ENCODE data around the gene PLXNA1.

Gene PLXNA1

DNA sequence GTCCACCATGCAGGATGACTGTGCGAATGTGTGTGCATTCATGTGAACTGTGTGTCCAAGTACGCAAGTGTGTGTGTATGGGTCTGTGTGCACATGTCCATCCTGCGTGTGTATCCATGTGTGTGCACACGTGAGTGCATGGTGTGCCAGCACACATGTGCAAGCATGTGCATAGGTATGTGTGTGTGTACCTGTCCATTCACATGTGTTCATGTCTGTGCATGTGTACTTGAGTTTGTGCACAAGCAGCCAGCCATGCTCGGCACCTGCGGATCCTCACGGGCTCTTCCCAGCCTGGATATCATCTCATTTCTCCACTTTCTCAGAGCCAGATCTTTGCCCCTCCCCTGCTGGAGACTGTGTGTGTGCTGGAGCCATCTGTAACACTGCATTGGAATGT, 18.7 kb upstream of the PLXNA1 start:
- no peaks in the 10 kb centered on the region for H3K9me3 ChIP-seq (ENCODE audit: insufficient read depth, low read length)
- no peaks in the 10 kb centered on the region for H3K27me3 ChIP-seq (ENCODE audit: low read length)
- H3K9me2 ChIP-seq (replicated peaks; ENCODE audit: insufficient read depth, low read length) = no peaks in the 10 kb centered on the region
- no peak overlapping the region for H3K27ac ChIP-seq (ENCODE audit: low read depth, low read length)
- no peak overlapping the region for H3K4me2 ChIP-seq (ENCODE audit: low read depth, low read length, poor library complexity, severe bottlenecking)
- no peak overlapping the region for H3K9ac ChIP-seq (ENCODE audit: low read length)
- no peak overlapping the region for H3K4me3 ChIP-seq (ENCODE audit: insufficient read depth, low read length, poor library complexity, severe bottlenecking)
- no peak overlapping the region for H2AFZ ChIP-seq (ENCODE audit: low read depth, low read length, severe bottlenecking)
- no peaks in the 10 kb centered on the region for H3F3A ChIP-seq (ENCODE audit: insufficient read depth)
- H3K36me3 ChIP-seq (ENCODE audit: low read length) = no peaks in the 10 kb centered on the region
- TF ChIP-seq, protein P1, sequence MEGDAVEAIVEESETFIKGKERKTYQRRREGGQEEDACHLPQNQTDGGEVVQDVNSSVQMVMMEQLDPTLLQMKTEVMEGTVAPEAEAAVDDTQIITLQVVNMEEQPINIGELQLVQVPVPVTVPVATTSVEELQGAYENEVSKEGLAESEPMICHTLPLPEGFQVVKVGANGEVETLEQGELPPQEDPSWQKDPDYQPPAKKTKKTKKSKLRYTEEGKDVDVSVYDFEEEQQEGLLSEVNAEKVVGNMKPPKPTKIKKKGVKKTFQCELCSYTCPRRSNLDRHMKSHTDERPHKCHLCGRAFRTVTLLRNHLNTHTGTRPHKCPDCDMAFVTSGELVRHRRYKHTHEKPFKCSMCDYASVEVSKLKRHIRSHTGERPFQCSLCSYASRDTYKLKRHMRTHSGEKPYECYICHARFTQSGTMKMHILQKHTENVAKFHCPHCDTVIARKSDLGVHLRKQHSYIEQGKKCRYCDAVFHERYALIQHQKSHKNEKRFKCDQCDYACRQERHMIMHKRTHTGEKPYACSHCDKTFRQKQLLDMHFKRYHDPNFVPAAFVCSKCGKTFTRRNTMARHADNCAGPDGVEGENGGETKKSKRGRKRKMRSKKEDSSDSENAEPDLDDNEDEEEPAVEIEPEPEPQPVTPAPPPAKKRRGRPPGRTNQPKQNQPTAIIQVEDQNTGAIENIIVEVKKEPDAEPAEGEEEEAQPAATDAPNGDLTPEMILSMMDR (IDR thresholded peaks at IDR 0.05; ENCODE audit: insufficient read depth, low read length, poor library complexity, severe bottlenecking) = no peak
- no peak for TF ChIP-seq EZH2phosphoT487 (conservative IDR thresholded peaks at IDR 0.05; ENCODE audit: low read length)
- H4K20me1 ChIP-seq (ENCODE audit: low read depth, low read length) = no peaks in the 10 kb centered on the region
- no peaks in the 10 kb centered on the region for H3K79me2 ChIP-seq (ENCODE audit: insufficient read depth, low read length)

DNA sequence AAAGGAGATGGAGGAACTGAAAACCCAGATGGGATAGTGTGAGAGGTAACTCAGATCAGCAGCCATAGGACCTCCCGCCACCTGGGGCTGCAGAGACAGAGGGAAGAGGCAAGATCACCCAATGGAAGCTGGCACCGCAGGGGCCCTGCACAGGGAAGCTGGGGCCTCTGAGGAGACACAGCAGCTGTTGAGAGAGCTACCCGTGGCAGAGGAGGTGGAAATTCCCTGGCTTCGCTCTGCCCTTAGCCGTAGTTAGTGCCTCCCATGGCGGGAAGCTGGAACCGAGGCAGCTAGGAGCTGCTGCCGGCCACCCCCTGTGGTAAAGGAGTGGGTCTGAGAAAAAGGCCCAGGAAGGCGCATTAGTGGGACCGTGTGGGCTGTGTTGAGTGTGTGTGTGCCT, 18.0 kb upstream of the PLXNA1 start:
- TF ChIP-seq, protein P1 (IDR thresholded peaks at IDR 0.05; ENCODE audit: insufficient read depth, low read length, poor library complexity, severe bottlenecking) = no peak
- TF ChIP-seq EZH2phosphoT487 (conservative IDR thresholded peaks at IDR 0.05; ENCODE audit: low read length) = no peak
- H3K9me2 ChIP-seq (replicated peaks; ENCODE audit: insufficient read depth, low read length) = no peaks in the 10 kb centered on the region
- no peak overlapping the region for H3K27ac ChIP-seq (ENCODE audit: low read depth, low read length)
- no peaks in the 10 kb centered on the region for H3K79me2 ChIP-seq (ENCODE audit: insufficient read depth, low read length)
- no peaks in the 10 kb centered on the region for H3K36me3 ChIP-seq (ENCODE audit: low read length)
- H3K9ac ChIP-seq (ENCODE audit: low read length) = no peak overlapping the region
- no peaks in the 10 kb centered on the region for H4K20me1 ChIP-seq (ENCODE audit: low read depth, low read length)
- no peak overlapping the region for H3K4me3 ChIP-seq (ENCODE audit: insufficient read depth, low read length, poor library complexity, severe bottlenecking)
- no peak overlapping the region for H3K4me2 ChIP-seq (ENCODE audit: low read depth, low read length, poor library complexity, severe bottlenecking)
- H2AFZ ChIP-seq (ENCODE audit: low read depth, low read length, severe bottlenecking) = no peak overlapping the region
- no peaks in the 10 kb centered on the region for H3K9me3 ChIP-seq (ENCODE audit: insufficient read depth, low read length)
- H3F3A ChIP-seq (ENCODE audit: insufficient read depth) = no peaks in the 10 kb centered on the region
- no peaks in the 10 kb centered on the region for H3K27me3 ChIP-seq (ENCODE audit: low read length)

DNA sequence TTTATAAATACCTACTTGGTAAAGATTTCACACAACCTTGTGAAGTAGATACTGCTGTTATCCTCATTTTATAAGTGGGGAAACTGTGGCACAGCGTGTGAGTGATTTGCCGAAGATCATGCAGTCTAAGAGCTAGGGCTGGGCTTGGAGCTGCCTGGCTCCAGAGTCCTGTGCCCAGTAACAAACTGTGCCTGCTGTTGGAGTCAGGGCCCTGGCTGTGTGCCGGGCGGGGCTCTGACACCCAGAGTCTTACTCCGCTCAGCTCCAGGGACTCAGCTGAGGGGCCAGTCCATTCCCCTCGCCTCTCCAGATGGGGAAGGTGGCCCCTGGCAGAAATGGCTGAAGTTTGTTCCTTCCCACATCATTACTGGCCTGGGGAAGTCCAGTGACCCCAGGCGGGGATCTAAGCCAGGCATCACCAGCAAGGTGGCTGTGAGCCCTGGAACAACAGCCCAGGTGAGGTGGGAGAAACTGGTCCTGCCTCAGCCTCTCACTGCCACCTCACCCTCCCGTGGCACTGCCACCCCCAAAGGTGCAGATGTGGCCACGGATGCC, 17.3 kb upstream of the PLXNA1 start:
- H3F3A ChIP-seq (ENCODE audit: insufficient read depth) = no peaks in the 10 kb centered on the region
- H3K9me2 ChIP-seq (replicated peaks; ENCODE audit: insufficient read depth, low read length) = no peaks in the 10 kb centered on the region
- H4K20me1 ChIP-seq (ENCODE audit: low read depth, low read length) = no peaks in the 10 kb centered on the region
- H3K79me2 ChIP-seq (ENCODE audit: insufficient read depth, low read length) = no peaks in the 10 kb centered on the region
- H2AFZ ChIP-seq (ENCODE audit: low read depth, low read length, severe bottlenecking) = no peak overlapping the region
- TF ChIP-seq EZH2phosphoT487 (conservative IDR thresholded peaks at IDR 0.05; ENCODE audit: low read length) = no peak
- TF ChIP-seq, protein P1 (IDR thresholded peaks at IDR 0.05; ENCODE audit: insufficient read depth, low read length, poor library complexity, severe bottlenecking) = no peak
- H3K36me3 ChIP-seq (ENCODE audit: low read length) = no peaks in the 10 kb centered on the region
- no peak overlapping the region for H3K27ac ChIP-seq (ENCODE audit: low read depth, low read length)
- H3K4me2 ChIP-seq (ENCODE audit: low read depth, low read length, poor library complexity, severe bottlenecking) = no peak overlapping the region
- no peaks in the 10 kb centered on the region for H3K9me3 ChIP-seq (ENCODE audit: insufficient read depth, low read length)
- H3K4me3 ChIP-seq (ENCODE audit: insufficient read depth, low read length, poor library complexity, severe bottlenecking) = no peak overlapping the region
- no peaks in the 10 kb centered on the region for H3K27me3 ChIP-seq (ENCODE audit: low read length)
- no peak overlapping the region for H3K9ac ChIP-seq (ENCODE audit: low read length)

Measured in SU-DHL-6 (cell line).